GM12878 (cell line): ENCODE measurements around the gene TROAP.

Source experiments
- BACH1 ChIP-seq: fragments of 450-650 bp; IDR thresholded peaks from 2 replicates; pipeline ENCODE4 v1.6.1; 2017; ENCODE audit warnings: mild to moderate bottlenecking, borderline replicate concordance
- CTCF ChIP-seq, 3 experiments: IDR thresholded peaks in 2 of 3; conservative IDR thresholded peaks in 1 of 3; 2 replicates each; pipeline ENCODE4 v1.5.1; 2011; ENCODE audit warnings: low read depth in 3 of 3, low read length in 3 of 3, mild to moderate bottlenecking in 3 of 3, control low read depth in 2 of 3, moderate library complexity in 2 of 3, inconsistent platforms in 1 of 3, mixed read lengths in 1 of 3; ENCODE audit not compliant: control insufficient read depth in 2 of 3, insufficient read depth in 1 of 3; ENCODE audit errors: extremely low read depth in 1 of 3
- ELK1 ChIP-seq: IDR thresholded peaks from 2 replicates; pipeline ENCODE4 v1.6.1; 2012; ENCODE audit warnings: low read depth, low read length, improper control_type of control experiment
- ETV6 ChIP-seq, 2 experiments: fragments of 450-650 bp in 1 of 2; IDR thresholded peaks in 1 of 2; conservative IDR thresholded peaks in 1 of 2; 2 replicates each; pipeline ENCODE4 v1.6.1; 2014; ENCODE audit warnings: antibody characterized with exemption in 1 of 2, borderline replicate concordance in 1 of 2, low read depth in 1 of 2, mild to moderate bottlenecking in 1 of 2, moderate library complexity in 1 of 2
- GABPA ChIP-seq: IDR thresholded peaks from 2 replicates; pipeline ENCODE4 v1.6.1; 2014; ENCODE audit warnings: antibody characterized with exemption, low read depth, mild to moderate bottlenecking, inconsistent platforms
- MYC ChIP-seq: IDR thresholded peaks from 2 replicates; pipeline ENCODE4 v1.6.1; 2011; ENCODE audit warnings: mild to moderate bottlenecking, low read length, moderate library complexity, inconsistent platforms; ENCODE audit not compliant: insufficient read depth, insufficient replicate concordance, insufficient read length, severe bottlenecking
- POLR2A ChIP-seq: IDR thresholded peaks from 2 replicates; pipeline ENCODE4 v1.6.1; 2011; ENCODE audit warnings: low read depth, mild to moderate bottlenecking, low read length
- PRDM15 ChIP-seq: fragments of 450-650 bp; formaldehyde crosslinking; IDR thresholded peaks from 2 replicates; pipeline ENCODE4 v1.4.0; 2020; ENCODE audit warnings: mild to moderate bottlenecking, moderate library complexity
- REST ChIP-seq: IDR thresholded peaks from 2 replicates; pipeline ENCODE4 v1.6.1; 2012; ENCODE audit warnings: mild to moderate bottlenecking, low read depth, low read length
- SIN3A ChIP-seq: IDR thresholded peaks from 2 replicates; pipeline ENCODE4 v1.6.1; 2012; ENCODE audit warnings: low read depth, low read length, improper control_type of control experiment
- SIX5 ChIP-seq: IDR thresholded peaks from 2 replicates; pipeline ENCODE4 v1.6.1; 2011; ENCODE audit warnings: mild to moderate bottlenecking, low read depth, low read length, moderate library complexity; ENCODE audit not compliant: severe bottlenecking
- TAF1 ChIP-seq: IDR thresholded peaks from 2 replicates; pipeline ENCODE4 v1.6.1; 2011; ENCODE audit warnings: mild to moderate bottlenecking, low read depth, low read length, borderline replicate concordance
- TCF3 ChIP-seq: IDR thresholded peaks from 2 replicates; pipeline ENCODE4 v1.6.1; 2012; ENCODE audit warnings: low read depth, mild to moderate bottlenecking, low read length, borderline replicate concordance; ENCODE audit not compliant: insufficient read depth
- ZBTB4 ChIP-seq: fragments of 450-650 bp; formaldehyde crosslinking; IDR thresholded peaks from 2 replicates; pipeline ENCODE4 v1.4.0; 2022; ENCODE audit warnings: mild to moderate bottlenecking, moderate library complexity

- TF ChIP-seq GABPA (no peak), POLR2A (no peak), REST (no peak), MYC (no peak), SIX5 (no peak), ETV6 (conservative IDR thresholded peaks at IDR 0.05 in 1 of 2, IDR thresholded peaks at IDR 0.05 in 1 of 2; ENCODE audit: borderline replicate concordance in 1 of 2, low read depth in 1 of 2) (no peak), PRDM15 (CRISPR knock-in tag) (no peak), SIN3A (no peak; the same call in 1 of the 2 replicates), ZBTB4 (CRISPR knock-in tag) (no peak), BACH1 (no peak; the same call in 1 of the 2 replicates), TCF3 (peak; percentile 79; the same call in 1 of the 2 replicates), CTCF (IDR thresholded peaks at IDR 0.05 in 2 of 3, conservative IDR thresholded peaks at IDR 0.05 in 1 of 3; ENCODE audit: control insufficient read depth in 2 of 3, extremely low read depth in 1 of 3, insufficient read depth in 1 of 3, low read depth in 3 of 3, low read length in 3 of 3) (peak; percentile 36 to 65 (median 54)), ELK1 (no peak), TAF1 (no peak)
These were observed 46.5 kb downstream of the TROAP start for GRCh38 chr12:49369411-49370145.
